MM.1S (cell line): ENCODE results near the gene POPDC2.

Source experiments
- DNase-seq: peaks from one replicate; pipeline ENCODE4 v3.0.0-alpha.2; 2015
- H2AFZ ChIP-seq: fragments of 300-600 bp; sonication (generic); 2 replicates; pipeline ENCODE4 v1.6.0; 2016; ENCODE audit warnings: antibody characterized with exemption, low read length
- H3F3A ChIP-seq: fragments of 300-600 bp; sonication (generic); 2 replicates; pipeline ENCODE4 v1.6.1; 2016; ENCODE audit warnings: mild to moderate bottlenecking, antibody characterized with exemption, low read length, moderate library complexity, mixed read lengths; ENCODE audit not compliant: insufficient read depth
- H3K27ac ChIP-seq: fragments of 300-600 bp; sonication (generic); 2 replicates; pipeline ENCODE4 v1.5.1; 2016; ENCODE audit warnings: mild to moderate bottlenecking, low read length
- H3K27me3 ChIP-seq: fragments of 300-600 bp; sonication (generic); replicated peaks from 2 replicates; pipeline ENCODE4 v1.6.0; 2016; ENCODE audit warnings: low read length; ENCODE audit not compliant: insufficient read depth
- H3K36me3 ChIP-seq: fragments of 300-600 bp; sonication (generic); replicated peaks from 2 replicates; pipeline ENCODE4 v1.6.1; 2016; ENCODE audit warnings: mild to moderate bottlenecking, low read length, mixed read lengths; ENCODE audit not compliant: insufficient read depth
- H3K4me1 ChIP-seq: fragments of 300-600 bp; sonication (generic); 2 replicates; pipeline ENCODE4 v1.6.1; 2016; ENCODE audit warnings: low read length, mixed read lengths
- H3K4me2 ChIP-seq: fragments of 300-600 bp; sonication (generic); 2 replicates; pipeline ENCODE4 v1.6.0; 2016; ENCODE audit warnings: low read depth, low read length
- H3K4me3 ChIP-seq: fragments of 300-600 bp; sonication (generic); 2 replicates; pipeline ENCODE4 v1.5.1; 2016; ENCODE audit warnings: low read length, mixed read lengths
- H3K79me2 ChIP-seq: fragments of 300-600 bp; sonication (generic); 2 replicates; pipeline ENCODE4 v1.6.1; 2016; ENCODE audit warnings: mixed run types, low read length, mixed read lengths
- H3K9ac ChIP-seq: fragments of 300-600 bp; sonication (generic); 2 replicates; pipeline ENCODE4 v1.6.1; 2016; ENCODE audit warnings: low read length, mixed read lengths
- H3K9me2 ChIP-seq: fragments of 300-600 bp; sonication (generic); replicated peaks from 2 replicates; pipeline ENCODE4 v1.6.1; 2016; ENCODE audit warnings: mild to moderate bottlenecking, low read length, mixed read lengths; ENCODE audit not compliant: insufficient read depth
- H3K9me3 ChIP-seq: fragments of 300-600 bp; sonication (generic); replicated peaks from 2 replicates; pipeline ENCODE4 v1.6.1; 2016; ENCODE audit warnings: mild to moderate bottlenecking, low read length, mixed read lengths; ENCODE audit not compliant: insufficient read depth
- H4K20me1 ChIP-seq: fragments of 300-600 bp; sonication (generic); 2 replicates; pipeline ENCODE4 v1.6.1; 2016; ENCODE audit warnings: mild to moderate bottlenecking, low read length, moderate library complexity, mixed read lengths; ENCODE audit not compliant: insufficient read depth
- EZH2phosphoT487 ChIP-seq: fragments of 300-600 bp; sonication (generic); IDR thresholded peaks from 2 replicates; pipeline ENCODE4 v1.6.1; 2018; ENCODE audit warnings: antibody characterized with exemption, low read length

The POPDC2 gene

DNA sequence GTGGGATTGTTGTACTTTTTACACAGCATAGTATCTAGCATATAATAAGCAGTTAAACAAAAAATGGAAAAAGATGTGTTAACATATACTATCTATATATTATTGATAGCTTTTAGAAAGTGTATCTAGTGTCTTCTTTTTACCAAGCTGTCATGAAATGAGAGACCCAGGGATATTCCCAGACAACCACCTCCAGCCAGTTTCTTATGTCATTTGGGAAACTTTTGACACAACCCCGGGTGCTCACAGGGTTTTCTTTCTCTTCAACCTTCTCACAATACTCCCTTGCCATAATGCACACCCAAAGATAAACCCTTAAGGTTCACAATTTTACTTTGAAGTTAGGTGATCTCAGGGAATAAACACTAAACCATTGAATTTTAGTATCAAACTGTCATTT lies 67.5 kb downstream of the POPDC2 start:
- DNase-seq: no peak
- Histone ChIP-seq H3K9me3 (no peaks in the 10 kb centered on the region), H2AFZ (no peak overlapping the region), H3F3A (no peaks in the 10 kb centered on the region), H3K79me2 (no peaks in the 10 kb centered on the region), H3K27ac (no peak overlapping the region), H3K4me1 (peaks cover 20% of the 10 kb centered on the region), H3K4me3 (no peak overlapping the region), H3K4me2 (no peak overlapping the region), H3K36me3 (no peaks in the 10 kb centered on the region), H4K20me1 (no peaks in the 10 kb centered on the region), H3K27me3 (no peaks in the 10 kb centered on the region), H3K9ac (no peak overlapping the region), H3K9me2 (no peaks in the 10 kb centered on the region)
- TF ChIP-seq EZH2phosphoT487: no peak
